GM15510 (cell line): Measurements from ENCODE around the gene DPP8.

ENCODE experiments used
- POLR2A ChIP-seq: IDR thresholded peaks from 3 replicates; pipeline ENCODE4 v1.6.1; 2011; ENCODE audit warnings: borderline replicate concordance; ENCODE audit not compliant: insufficient read length; ENCODE audit errors: extremely low read depth

The DPP8 gene

GRCh38 chr15:65516997-65517865 is at the start of gene DPP8:
DPP8 (minus strand) TSS chr15:65517689; CDS start chr15:65512553, 5,136 bp downstream.
- TF ChIP-seq POLR2A, result peak; percentile 76

GRCh38 chr15:65561934-65562333 is 44.4 kb upstream of the DPP8 start:
- TF ChIP-seq POLR2A, result no peak

GRCh38 chr15:65559941-65560340 is 42.5 kb upstream of the DPP8 start:
- no peak for TF ChIP-seq POLR2A

- no peak for TF ChIP-seq POLR2A
These were observed 41.7 kb upstream of the DPP8 start for GRCh38 chr15:65558997-65559760.

GRCh38 chr15:65558336-65558735 is 40.8 kb upstream of the DPP8 start:
- TF ChIP-seq POLR2A, result no peak

GRCh38 chr15:65556622-65557021 is 39.1 kb upstream of the DPP8 start:
- no peak for TF ChIP-seq POLR2A

GRCh38 chr15:65553691-65554090 is 36.2 kb upstream of the DPP8 start:
- no peak for TF ChIP-seq POLR2A

- TF ChIP-seq POLR2A, result no peak
These were observed 33.7 kb upstream of the DPP8 start for GRCh38 chr15:65551183-65551582.

- no peak for TF ChIP-seq POLR2A
These were observed 33.2 kb upstream of the DPP8 start for GRCh38 chr15:65550681-65551098.

GRCh38 chr15:65547841-65548240 is 30.4 kb upstream of the DPP8 start:
- no peak for TF ChIP-seq POLR2A

GRCh38 chr15:65541231-65541820 is 23.8 kb upstream of the DPP8 start:
- no peak for TF ChIP-seq POLR2A

GRCh38 chr15:65540314-65540713 is 22.8 kb upstream of the DPP8 start:
- TF ChIP-seq POLR2A, result no peak

GRCh38 chr15:65535192-65535591 is 17.7 kb upstream of the DPP8 start:
- TF ChIP-seq POLR2A, result no peak

GRCh38 chr15:65533057-65533756 is 15.7 kb upstream of the DPP8 start:
- no peak for TF ChIP-seq POLR2A

- no peak for TF ChIP-seq POLR2A
These were observed 15.2 kb upstream of the DPP8 start for GRCh38 chr15:65532738-65533051.
